GM19025 (cell line): Measurements from ENCODE around the gene WNT1.

Experiments used
- ATAC-seq: cut with Tn5 transposase; IDR thresholded peaks from one replicate; pipeline ENCODE4 v1.9.1; 2021; ENCODE audit warnings: mild to moderate bottlenecking, low read depth, moderate library complexity; ENCODE audit not compliant: unreplicated experiment

Gene WNT1

GRCh38 chr12:48998497-48999353 lies 20.6 kb downstream of the WNT1 start:
- ATAC-seq, result no peak

- ATAC-seq, result no peak
Measured at GRCh38 chr12:48999371-49000131, 21.4 kb downstream of the WNT1 start, which contains the start of gene DDN. Gene DDN, minus strand, starts transcription at chr12:48999375. Its CDS starts 88 bp downstream, at chr12:48999287.

- no peak for ATAC-seq
Measured at GRCh38 chr12:49000346-49000745, 22.2 kb downstream of the WNT1 start.

GRCh38 chr12:49008943-49009342 lies 30.8 kb downstream of the WNT1 start:
- ATAC-seq, result no peak

- ATAC-seq, result no peak
Measured at GRCh38 chr12:49010092-49010668, 32.1 kb downstream of the WNT1 start.

- ATAC-seq, result no peak
Measured at GRCh38 chr12:49012739-49013138, 34.6 kb downstream of the WNT1 start.

- no peak for ATAC-seq
Measured at GRCh38 chr12:49013428-49013827, 35.3 kb downstream of the WNT1 start.

GRCh38 chr12:49014547-49014946 lies 36.4 kb downstream of the WNT1 start:
- no peak for ATAC-seq

- no peak for ATAC-seq
Measured at GRCh38 chr12:49015196-49015595, 37.1 kb downstream of the WNT1 start.

GRCh38 chr12:49017891-49018260 lies 39.8 kb downstream of the WNT1 start:
- ATAC-seq, result no peak

GRCh38 chr12:49018261-49019119 lies 40.4 kb downstream of the WNT1 start, which contains the start of gene PRKAG1:
Gene PRKAG1, minus strand, starts transcription at chr12:49018776. Its CDS starts 36 bp downstream, at chr12:49018740.
- ATAC-seq, result peak; percentile 94

GRCh38 chr12:49019120-49019430 lies 41.0 kb downstream of the WNT1 start:
- ATAC-seq, result no peak

- no peak for ATAC-seq
Measured at GRCh38 chr12:49019443-49020324, 41.6 kb downstream of the WNT1 start.

GRCh38 chr12:49020441-49020840 lies 42.3 kb downstream of the WNT1 start:
- no peak for ATAC-seq

- ATAC-seq, result no peak
Measured at GRCh38 chr12:49021292-49021915, 43.3 kb downstream of the WNT1 start.

- no peak for ATAC-seq
Measured at GRCh38 chr12:49022558-49023178, 44.5 kb downstream of the WNT1 start.

GRCh38 chr12:49023812-49024211 lies 45.7 kb downstream of the WNT1 start:
- ATAC-seq, result no peak

- ATAC-seq, result no peak
Measured at GRCh38 chr12:49024543-49024942, 46.4 kb downstream of the WNT1 start.

- ATAC-seq, result no peak
Measured at GRCh38 chr12:49025463-49025862, 47.3 kb downstream of the WNT1 start.
